CD4-positive, alpha-beta T cell treated with Interleukin-2 at 100 ng/mL for 4 hours (primary cell): ENCODE results near the gene KHK.
"Not testable (repeated sequence)": the region's sequence is repeated elsewhere in the genome, so short reads cannot be mapped to it uniquely, and the experiment has no call there.

Source experiments
- DNase-seq: peaks from one replicate; pipeline ENCODE4 v3.0.0-alpha.2; 2020; ENCODE audit warnings: low spot score

Gene KHK

GRCh38 chr2:27095745-27096651 lies 9.4 kb downstream of the KHK start:
- DNase-seq: peak; percentile 48

DNA sequence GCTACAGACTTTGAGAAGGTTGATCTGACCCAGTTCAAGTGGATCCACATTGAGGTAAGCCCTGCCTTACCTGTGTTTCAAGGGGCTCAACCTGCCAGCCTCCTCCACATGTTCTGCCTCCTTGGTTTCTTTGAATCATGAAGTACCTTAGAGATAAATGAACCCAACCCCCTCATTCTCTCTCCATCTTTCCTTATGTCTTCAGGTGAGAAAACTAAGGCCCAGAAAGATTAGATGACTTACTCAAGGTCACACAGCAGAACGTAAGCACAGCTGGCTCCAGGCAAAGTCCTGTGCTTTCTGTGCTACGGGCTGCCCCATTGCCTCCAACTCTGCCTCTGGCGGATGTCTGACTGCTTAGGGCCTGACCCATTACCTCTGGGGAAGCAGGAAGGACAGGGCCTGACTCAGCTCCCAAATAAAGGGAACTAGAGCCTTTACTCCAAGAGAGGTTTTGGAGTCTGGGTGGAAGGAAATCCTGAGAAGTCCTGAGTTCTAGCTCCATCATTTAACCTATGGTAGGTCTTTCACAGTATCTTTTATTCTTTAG lies 10.3 kb downstream of the KHK start:
- no peak for DNase-seq

GRCh38 chr2:27097341-27097740 lies 10.8 kb downstream of the KHK start:
- DNase-seq: no peak

DNA sequence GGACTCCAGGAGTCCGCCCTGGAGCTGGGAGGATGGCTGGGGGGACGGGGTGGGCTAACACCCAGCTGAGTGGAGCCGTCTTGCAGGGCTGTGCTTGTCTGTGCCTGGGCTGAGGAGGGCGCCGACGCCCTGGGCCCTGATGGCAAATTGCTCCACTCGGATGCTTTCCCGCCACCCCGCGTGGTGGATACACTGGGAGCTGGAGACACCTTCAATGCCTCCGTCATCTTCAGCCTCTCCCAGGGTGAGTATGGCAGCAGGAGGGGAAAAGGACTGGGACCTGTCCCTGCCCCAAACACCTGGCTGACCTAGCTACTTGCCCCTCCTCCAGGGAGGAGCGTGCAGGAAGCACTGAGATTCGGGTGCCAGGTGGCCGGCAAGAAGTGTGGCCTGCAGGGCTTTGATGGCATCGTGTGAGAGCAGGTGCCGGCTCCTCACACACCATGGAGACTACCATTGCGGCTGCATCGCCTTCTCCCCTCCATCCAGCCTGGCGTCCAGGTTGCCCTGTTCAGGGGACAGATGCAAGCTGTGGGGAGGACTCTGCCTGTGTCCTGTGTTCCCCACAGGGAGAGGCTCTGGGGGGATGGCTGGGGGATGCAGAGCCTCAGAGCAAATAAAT lies 12.9 kb downstream of the KHK start:
- DNase-seq: no peak

DNA sequence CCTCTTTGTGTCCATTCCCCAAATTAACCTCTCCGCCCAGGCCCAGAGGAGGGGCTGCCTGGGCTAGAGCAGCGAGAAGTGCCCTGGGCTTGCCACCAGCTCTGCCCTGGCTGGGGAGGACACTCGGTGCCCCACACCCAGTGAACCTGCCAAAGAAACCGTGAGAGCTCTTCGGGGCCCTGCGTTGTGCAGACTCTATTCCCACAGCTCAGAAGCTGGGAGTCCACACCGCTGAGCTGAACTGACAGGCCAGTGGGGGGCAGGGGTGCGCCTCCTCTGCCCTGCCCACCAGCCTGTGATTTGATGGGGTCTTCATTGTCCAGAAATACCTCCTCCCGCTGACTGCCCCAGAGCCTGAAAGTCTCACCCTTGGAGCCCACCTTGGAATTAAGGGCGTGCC lies 13.5 kb downstream of the KHK start:
- DNase-seq: no peak

- DNase-seq: no peak
Measured at GRCh38 chr2:27102329-27102728, 15.8 kb downstream of the KHK start.

DNA sequence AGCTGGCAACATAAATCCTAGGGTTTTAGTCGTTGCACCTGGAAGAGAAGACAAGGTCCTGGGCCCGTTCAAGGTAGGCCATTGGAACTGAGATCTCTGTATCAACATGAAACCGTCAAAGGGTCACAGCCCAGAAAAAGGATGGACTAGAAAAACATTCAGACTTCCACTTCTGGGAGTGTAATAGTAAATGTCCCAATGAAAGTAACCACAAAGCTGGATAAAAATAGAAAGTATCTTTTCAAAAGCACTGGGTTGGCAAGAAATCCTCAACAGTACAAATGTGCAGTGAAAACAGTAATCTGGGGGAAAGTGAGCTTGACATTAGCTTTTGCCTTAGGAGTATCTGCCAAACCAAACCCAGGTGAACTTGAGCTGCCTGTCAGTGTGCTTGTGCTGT lies 19.4 kb downstream of the KHK start:
- DNase-seq: no peak

GRCh38 chr2:27108221-27108620 lies 21.6 kb downstream of the KHK start:
- no peak for DNase-seq

DNA sequence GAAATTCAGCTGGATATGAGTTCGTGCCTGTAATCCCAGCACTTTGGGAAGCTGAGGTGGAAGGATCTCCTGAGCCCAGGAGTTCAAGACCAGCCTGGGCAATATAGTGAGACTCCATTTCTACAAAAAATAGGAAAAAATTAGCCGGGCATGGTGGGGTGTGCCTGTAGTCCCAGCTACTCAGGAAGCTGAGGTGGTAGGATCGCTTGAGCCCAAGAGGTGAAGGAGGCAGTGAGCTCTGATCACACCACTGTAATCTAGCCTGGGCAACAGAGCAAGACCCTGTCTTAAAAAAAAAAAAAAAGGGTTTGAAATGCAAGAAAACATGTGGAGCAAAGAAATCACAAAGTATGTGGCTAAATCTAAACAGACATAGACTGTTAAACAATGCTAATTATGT lies 22.5 kb downstream of the KHK start:
- DNase-seq: no peak

GRCh38 chr2:27110603-27111352 lies 24.2 kb downstream of the KHK start:
- not testable (repeated sequence) for DNase-seq

DNA sequence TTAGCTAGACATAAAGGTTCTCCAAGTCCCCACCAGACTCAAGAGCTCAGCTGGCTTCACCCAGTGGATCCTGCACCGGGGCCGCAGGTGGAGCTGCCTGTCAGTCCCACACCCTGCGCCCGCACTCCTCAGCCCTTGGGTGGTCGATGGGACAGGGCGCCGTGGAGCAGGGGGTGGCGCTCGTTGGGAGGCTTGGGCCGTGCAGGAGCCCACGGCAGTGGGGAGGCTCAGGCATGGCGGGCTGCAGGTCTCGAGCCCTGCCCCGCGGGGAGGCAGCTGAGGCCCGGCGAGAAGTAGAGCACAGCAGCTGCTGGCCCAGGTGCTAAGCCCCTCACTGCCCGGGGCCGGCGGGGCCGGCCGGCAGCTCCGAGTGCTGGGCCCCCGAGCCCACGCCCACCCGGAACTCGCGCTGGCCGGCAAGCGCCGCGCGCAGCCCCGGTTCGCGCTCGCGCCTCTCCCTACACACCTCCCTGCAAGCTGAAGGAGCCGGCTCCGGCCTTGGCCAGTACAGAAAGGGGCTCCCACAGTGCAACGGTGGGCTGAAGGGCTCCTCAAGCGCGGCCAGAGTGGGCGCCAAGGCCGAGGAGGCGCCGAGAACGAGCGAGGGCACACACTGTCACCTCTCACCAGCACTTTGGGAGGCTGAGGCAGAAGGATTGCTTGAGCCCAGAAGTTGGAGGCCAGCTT lies 25.0 kb downstream of the KHK start:
- not testable (repeated sequence) for DNase-seq

DNA sequence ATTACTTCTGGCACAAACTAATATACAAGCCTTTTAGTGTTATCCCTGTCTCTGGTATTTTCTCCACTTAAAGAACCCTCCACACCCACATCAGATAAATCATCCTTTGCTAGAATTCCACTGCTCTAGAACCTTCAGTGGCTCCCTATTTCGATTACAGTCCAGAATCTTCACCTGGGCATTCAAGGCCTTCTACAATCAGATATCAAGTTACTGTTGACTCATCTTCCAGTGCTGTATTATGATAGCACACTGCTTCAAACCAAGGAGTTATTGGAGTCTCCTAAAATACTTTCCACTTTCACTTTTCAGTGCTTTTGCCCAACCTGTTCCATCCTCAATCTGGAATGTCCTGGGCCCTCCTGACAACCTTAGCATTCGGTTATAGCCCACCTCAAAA lies 28.9 kb downstream of the KHK start:
- no peak for DNase-seq

- DNase-seq: no peak
Measured at GRCh38 chr2:27117995-27118524, 31.5 kb downstream of the KHK start.

DNA sequence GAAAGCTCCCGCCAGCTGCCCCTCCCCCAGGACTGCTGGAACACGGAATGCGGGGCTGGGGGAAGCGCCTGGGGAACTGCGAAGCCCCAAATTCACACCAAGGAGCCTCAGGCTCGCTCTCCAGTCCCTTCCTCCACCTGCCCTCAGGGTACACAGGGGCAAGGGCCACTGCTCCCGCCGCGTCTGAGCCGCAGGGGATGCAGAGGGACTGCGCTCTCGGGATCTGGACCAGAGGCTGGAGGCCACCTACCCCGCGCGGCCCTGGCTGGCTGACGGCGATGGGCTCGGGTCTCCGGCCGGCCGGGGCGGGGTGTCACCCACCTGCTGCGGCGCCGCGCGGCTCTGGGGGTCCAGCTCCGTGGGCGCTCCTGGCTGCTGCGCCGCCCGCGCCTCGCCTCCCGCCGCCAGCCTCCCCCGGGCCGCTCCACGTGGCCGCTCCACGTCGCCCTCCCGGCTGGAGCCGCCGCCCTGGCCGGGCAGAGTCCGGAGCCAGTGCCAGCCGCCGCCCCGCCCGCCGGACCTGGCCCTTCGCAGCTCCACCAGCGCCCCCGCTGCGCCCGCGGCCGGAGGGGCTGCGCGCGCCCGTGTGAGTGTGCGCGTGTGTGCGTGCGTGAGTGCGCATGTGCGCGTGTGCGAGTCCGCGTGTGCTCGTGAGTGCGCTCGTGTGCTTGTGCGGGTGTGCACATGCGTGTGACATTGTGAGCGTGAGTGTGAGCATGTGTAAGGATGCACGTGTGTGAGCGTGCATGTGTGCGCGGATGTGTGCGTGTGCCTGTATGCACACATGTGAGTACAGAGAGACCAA lies 32.2 kb downstream of the KHK start, which contains the start of gene CGREF1:
Gene CGREF1 (minus strand): TSS at position 604 of the 805 bp plus-strand sequence. CDS start 14,762 bp downstream, outside the sequence.
- no peak for DNase-seq

DNA sequence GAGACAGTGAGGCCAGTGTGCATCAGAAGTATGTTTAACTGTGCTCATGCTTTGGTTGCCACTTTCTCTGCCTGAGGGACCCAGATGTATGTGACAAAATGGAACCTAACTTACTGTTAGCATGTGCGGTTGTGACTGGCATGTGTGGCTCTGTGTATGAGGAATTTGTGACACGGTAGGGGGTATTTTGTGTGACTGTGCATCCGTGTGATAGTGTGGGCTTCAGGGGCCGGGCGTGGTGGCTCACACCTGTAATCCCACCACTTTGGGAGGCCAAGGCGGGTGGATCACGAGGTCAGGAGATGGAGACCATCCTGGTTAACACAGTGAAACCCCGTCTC lies 32.7 kb downstream of the KHK start:
- not testable (repeated sequence) for DNase-seq

GRCh38 chr2:27121906-27122305 lies 35.3 kb downstream of the KHK start:
- DNase-seq: no peak

- DNase-seq: no peak
Measured at GRCh38 chr2:27122791-27123190, 36.2 kb downstream of the KHK start.

DNA sequence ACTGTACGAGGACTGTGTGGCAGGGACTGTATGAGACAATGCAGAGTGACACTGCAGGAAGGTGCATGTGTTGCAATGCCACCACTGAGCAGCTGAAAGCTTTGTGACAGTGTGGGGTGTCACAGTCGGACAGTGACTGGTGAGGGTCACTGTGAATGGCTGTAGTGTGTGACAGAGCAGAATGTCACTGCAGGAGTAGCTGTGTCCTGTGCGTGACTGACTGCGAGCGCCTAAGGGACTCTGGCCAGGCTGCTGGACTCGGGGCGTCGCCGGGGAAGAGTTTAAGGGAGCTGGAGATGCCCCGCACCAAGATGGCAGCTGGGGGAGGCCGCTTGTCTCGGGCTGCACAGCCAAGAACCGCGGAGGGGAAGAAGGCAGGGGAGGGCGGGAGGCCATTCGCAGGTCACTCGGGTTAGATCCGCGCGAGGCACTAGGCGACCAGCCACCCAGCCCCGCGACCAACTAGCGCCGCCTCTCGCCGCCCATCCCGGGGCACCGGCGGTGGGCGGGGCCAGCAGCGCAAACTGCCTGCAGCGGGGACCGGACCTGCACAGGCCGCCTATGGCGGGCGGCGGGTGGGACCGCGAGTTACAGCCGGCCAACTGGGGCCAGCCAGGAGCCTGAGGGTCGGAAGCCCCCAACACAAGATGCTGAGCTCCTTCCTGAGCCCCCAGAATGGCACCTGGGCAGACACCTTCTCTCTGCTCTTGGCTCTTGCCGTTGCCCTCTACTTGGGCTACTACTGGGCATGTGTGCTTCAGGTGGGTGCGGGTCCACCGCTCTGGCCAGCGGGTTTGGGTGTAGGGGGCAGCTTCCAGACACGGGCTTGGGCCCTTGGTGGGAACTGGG lies 37.0 kb downstream of the KHK start, which contains the start of gene ABHD1:
Gene ABHD1 (plus strand): TSS at position 514 of the 849 bp plus-strand sequence. CDS start 134 bp downstream, at position 648.
- peak; percentile 60 for DNase-seq

GRCh38 chr2:27125104-27125503 lies 38.5 kb downstream of the KHK start:
- DNase-seq: no peak
